NCI-H748 (cell line): ENCODE results near the gene PPARA.

Experiments used
- DNase-seq: peaks from one replicate; lab custom pipeline; 2025; ENCODE audit not compliant: unreplicated experiment; lab: John Stamatoyannopoulos, UW

PPARA gene

GRCh38 chr22:46269564-46269963 is 119.2 kb downstream of the PPARA start:
- no peak for DNase-seq

- no peak for DNase-seq
Measured at GRCh38 chr22:46272196-46272595, 121.9 kb downstream of the PPARA start.

- DNase-seq: no peak
Measured at GRCh38 chr22:46272762-46273431, 122.6 kb downstream of the PPARA start.

GRCh38 chr22:46273432-46274148 is 123.3 kb downstream of the PPARA start:
- no peak for DNase-seq

- no peak for DNase-seq
Measured at GRCh38 chr22:46274381-46274780, 124.1 kb downstream of the PPARA start.

GRCh38 chr22:46275455-46276122 is 125.3 kb downstream of the PPARA start:
- DNase-seq: no peak

GRCh38 chr22:46276563-46276962 is 126.2 kb downstream of the PPARA start:
- DNase-seq: no peak

- no peak for DNase-seq
Measured at GRCh38 chr22:46278656-46279645, 128.6 kb downstream of the PPARA start.

GRCh38 chr22:46280063-46280817 is 129.9 kb downstream of the PPARA start:
- no peak for DNase-seq

GRCh38 chr22:46280999-46281623 is 130.8 kb downstream of the PPARA start:
- DNase-seq: no peak

- DNase-seq: no peak
Measured at GRCh38 chr22:46281866-46282678, 131.7 kb downstream of the PPARA start.

GRCh38 chr22:46286006-46286405 is 135.7 kb downstream of the PPARA start:
- no peak for DNase-seq

GRCh38 chr22:46286941-46287872 is 136.9 kb downstream of the PPARA start:
- no peak for DNase-seq

- DNase-seq: no peak
Measured at GRCh38 chr22:46287873-46288751, 137.8 kb downstream of the PPARA start.

- no peak for DNase-seq
Measured at GRCh38 chr22:46288846-46289243, 138.5 kb downstream of the PPARA start.

GRCh38 chr22:46289244-46289891 is 139.0 kb downstream of the PPARA start:
- DNase-seq: no peak
